ENCODE results near the gene ZFP36.

ZFP36 gene

GRCh38 chr19:39402346-39403300 lies 4.0 kb upstream of the ZFP36 start:
- TF ChIP-seq CTCF (IDR thresholded peaks at IDR 0.05; ENCODE audit: control insufficient read depth, extremely low read depth, insufficient read depth) = no peak
- peak overlapping the region; percentile 54 for H3K4me3 ChIP-seq (ENCODE audit: low read depth, low read length)
- peak; percentile 63 for DNase-seq (ENCODE audit: low read depth)

GRCh38 chr19:39403331-39404312 lies 3.0 kb upstream of the ZFP36 start:
- no peak for DNase-seq (ENCODE audit: low read depth)
- TF ChIP-seq CTCF (IDR thresholded peaks at IDR 0.05; ENCODE audit: control insufficient read depth, extremely low read depth, insufficient read depth) = no peak
- peak overlapping the region; percentile 54 for H3K4me3 ChIP-seq (ENCODE audit: low read depth, low read length)

- no peak overlapping the region for H3K4me3 ChIP-seq (ENCODE audit: low read depth, low read length)
- no peak for DNase-seq (ENCODE audit: low read depth)
- no peak for TF ChIP-seq CTCF (IDR thresholded peaks at IDR 0.05; ENCODE audit: control insufficient read depth, extremely low read depth, insufficient read depth)
These were observed 1.2 kb upstream of the ZFP36 start for GRCh38 chr19:39405261-39405957.

GRCh38 chr19:39405958-39406655 lies 540 bp upstream of the ZFP36 start:
- no peak for DNase-seq (ENCODE audit: low read depth)
- no peak for TF ChIP-seq CTCF (IDR thresholded peaks at IDR 0.05; ENCODE audit: control insufficient read depth, extremely low read depth, insufficient read depth)
- peak overlapping the region; percentile 98 for H3K4me3 ChIP-seq (ENCODE audit: low read depth, low read length)

DNA sequence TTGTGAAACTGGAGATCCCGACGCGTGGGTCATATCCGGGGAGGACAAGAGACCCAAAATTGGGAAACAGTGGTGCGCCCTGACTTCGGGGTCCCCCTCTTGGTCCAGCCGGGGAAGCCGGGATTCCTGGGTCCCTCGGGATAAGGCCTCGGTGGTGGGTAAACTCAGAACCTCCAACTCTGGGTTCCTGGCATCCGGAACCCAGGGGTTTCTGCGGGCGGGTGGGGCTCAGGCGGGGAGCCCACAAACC lies 688 bp downstream of the ZFP36 start:
- H3K4me3 ChIP-seq (ENCODE audit: low read depth, low read length) = peak overlapping the region; percentile 98
- no peak for TF ChIP-seq CTCF (IDR thresholded peaks at IDR 0.05; ENCODE audit: control insufficient read depth, extremely low read depth, insufficient read depth)
- no peak for DNase-seq (ENCODE audit: low read depth)

Data from LNCaP clone FGC (cell line).